ENCODE data around the gene MBNL1.

DNA sequence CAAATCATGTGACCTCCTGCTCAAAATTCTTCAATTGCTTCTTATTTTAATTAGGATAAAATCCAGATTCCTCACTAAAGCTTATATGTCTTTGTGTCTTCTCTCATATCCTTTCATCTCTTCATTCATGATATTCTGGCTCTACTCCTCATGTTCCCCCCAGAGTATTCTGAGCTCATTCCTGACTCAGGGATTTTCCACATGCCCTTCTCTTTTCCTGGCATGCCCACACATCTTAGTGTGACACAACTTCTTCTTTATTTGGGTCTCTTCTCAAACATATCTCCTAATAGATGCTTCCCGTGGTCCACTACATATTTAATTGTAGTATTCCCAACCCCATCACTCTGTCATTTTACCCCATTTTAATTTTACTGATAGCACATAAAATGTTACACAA lies 15.2 kb upstream of the MBNL1 start:
- TF ChIP-seq, protein P1, sequence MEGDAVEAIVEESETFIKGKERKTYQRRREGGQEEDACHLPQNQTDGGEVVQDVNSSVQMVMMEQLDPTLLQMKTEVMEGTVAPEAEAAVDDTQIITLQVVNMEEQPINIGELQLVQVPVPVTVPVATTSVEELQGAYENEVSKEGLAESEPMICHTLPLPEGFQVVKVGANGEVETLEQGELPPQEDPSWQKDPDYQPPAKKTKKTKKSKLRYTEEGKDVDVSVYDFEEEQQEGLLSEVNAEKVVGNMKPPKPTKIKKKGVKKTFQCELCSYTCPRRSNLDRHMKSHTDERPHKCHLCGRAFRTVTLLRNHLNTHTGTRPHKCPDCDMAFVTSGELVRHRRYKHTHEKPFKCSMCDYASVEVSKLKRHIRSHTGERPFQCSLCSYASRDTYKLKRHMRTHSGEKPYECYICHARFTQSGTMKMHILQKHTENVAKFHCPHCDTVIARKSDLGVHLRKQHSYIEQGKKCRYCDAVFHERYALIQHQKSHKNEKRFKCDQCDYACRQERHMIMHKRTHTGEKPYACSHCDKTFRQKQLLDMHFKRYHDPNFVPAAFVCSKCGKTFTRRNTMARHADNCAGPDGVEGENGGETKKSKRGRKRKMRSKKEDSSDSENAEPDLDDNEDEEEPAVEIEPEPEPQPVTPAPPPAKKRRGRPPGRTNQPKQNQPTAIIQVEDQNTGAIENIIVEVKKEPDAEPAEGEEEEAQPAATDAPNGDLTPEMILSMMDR (IDR thresholded peaks at IDR 0.05), result no peak
- no peak for TF ChIP-seq POLR2A (IDR thresholded peaks at IDR 0.05)
